CD4-positive, CD25-positive, alpha-beta regulatory T cell (primary cell): ENCODE data around the gene HSBP1. TPM values are rescaled to one million over a fixed set of nuclear protein-coding genes. Genes with fewer than 3 reads are reported as not detected.

Experiments used
- ATAC-seq, 2 donors: fragments of 150-1000 bp; cut with Tn5 transposase; one replicate each; pipeline ENCODE4 v1.10.0; 2021; ENCODE audit warnings: low read depth in 2 of 2, moderate number of reproducible peaks in 2 of 2, moderate library complexity in 1 of 2
- DNase-seq, 3 donors: peaks; one replicate each; pipeline versions ENCODE4 v3.0.0 to v3.0.0-alpha.2; 2012 to 2022; ENCODE audit warnings: mixed read lengths in 1 of 3
- H3K27ac ChIP-seq: one replicate; pipeline ENCODE4 v1.7.0; 2013; ENCODE audit warnings: mild to moderate bottlenecking, low read length; ENCODE audit not compliant: insufficient read depth, poor library complexity, severe bottlenecking
- H3K27me3 ChIP-seq: one replicate; pipeline ENCODE4 v1.7.0; 2013; ENCODE audit warnings: low read length; ENCODE audit not compliant: control insufficient read depth, insufficient read depth
- H3K36me3 ChIP-seq: one replicate; pipeline ENCODE4 v1.7.0; 2013; ENCODE audit warnings: mild to moderate bottlenecking, low read length, moderate library complexity; ENCODE audit not compliant: control insufficient read depth, insufficient read depth
- H3K4me1 ChIP-seq: 2 replicates; pipeline ENCODE4 v1.7.0; 2013; ENCODE audit warnings: mild to moderate bottlenecking, low read length; ENCODE audit not compliant: insufficient read depth, control insufficient read depth, poor library complexity, severe bottlenecking
- H3K4me3 ChIP-seq: one replicate; pipeline ENCODE4 v1.7.0; 2013; ENCODE audit warnings: low read depth, mild to moderate bottlenecking, low read length, moderate library complexity
- H3K9me3 ChIP-seq, 2 experiments: 1 replicate in 1 of 2; 2 replicates in 1 of 2; pipeline ENCODE4 v1.7.0; 2013; ENCODE audit warnings: low read length in 2 of 2, mild to moderate bottlenecking in 1 of 2, moderate library complexity in 1 of 2; ENCODE audit not compliant: control insufficient read depth in 2 of 2
- H3K27ac Mint-ChIP-seq, 3 donors: one replicate each; pipeline ENCODE4 v1.8.0; 2020 to 2022; ENCODE audit warnings: mild to moderate bottlenecking in 3 of 3, mixed read lengths in 3 of 3, moderate library complexity in 2 of 3
- H3K27me3 Mint-ChIP-seq: one replicate; pipeline ENCODE4 v1.8.0; 2022; ENCODE audit warnings: mild to moderate bottlenecking, mixed read lengths
- H3K36me3 Mint-ChIP-seq: one replicate; pipeline ENCODE4 v1.8.0; 2020; ENCODE audit warnings: mixed read lengths
- H3K4me1 Mint-ChIP-seq, 4 donors: one replicate each; pipeline ENCODE4 v1.8.0; 2020 to 2022; ENCODE audit warnings: mixed read lengths in 4 of 4, mild to moderate bottlenecking in 1 of 4
- H3K4me3 Mint-ChIP-seq, 4 donors: one replicate each; pipeline ENCODE4 v1.8.0; 2020 to 2022; ENCODE audit warnings: mild to moderate bottlenecking in 4 of 4, mixed read lengths in 4 of 4, moderate library complexity in 3 of 4
- H3K9me3 Mint-ChIP-seq, 7 donors: one replicate each; pipeline ENCODE4 v1.8.0; 2020 to 2022; ENCODE audit warnings: mixed read lengths in 7 of 7, mild to moderate bottlenecking in 3 of 7, moderate library complexity in 2 of 7
- polyA plus RNA-seq, 4 donors: library from polyadenylated mRNA; unstranded; fragments of 300-500 nt; fragmentation: Illumina TruSeq; gene quantifications; one replicate each; pipeline ENCODE4 v1.2.3, GENCODE V29; 2021
- total RNA-seq: library from RNA; stranded (reverse); gene quantifications from one replicate; pipeline ENCODE4 v1.2.3, GENCODE V29; 2022

Gene HSBP1
- total and polyA plus RNA-seq, 5 donors from 2014 or later: 25.1 to 53.0 (median 36.3) TPM

DNA sequence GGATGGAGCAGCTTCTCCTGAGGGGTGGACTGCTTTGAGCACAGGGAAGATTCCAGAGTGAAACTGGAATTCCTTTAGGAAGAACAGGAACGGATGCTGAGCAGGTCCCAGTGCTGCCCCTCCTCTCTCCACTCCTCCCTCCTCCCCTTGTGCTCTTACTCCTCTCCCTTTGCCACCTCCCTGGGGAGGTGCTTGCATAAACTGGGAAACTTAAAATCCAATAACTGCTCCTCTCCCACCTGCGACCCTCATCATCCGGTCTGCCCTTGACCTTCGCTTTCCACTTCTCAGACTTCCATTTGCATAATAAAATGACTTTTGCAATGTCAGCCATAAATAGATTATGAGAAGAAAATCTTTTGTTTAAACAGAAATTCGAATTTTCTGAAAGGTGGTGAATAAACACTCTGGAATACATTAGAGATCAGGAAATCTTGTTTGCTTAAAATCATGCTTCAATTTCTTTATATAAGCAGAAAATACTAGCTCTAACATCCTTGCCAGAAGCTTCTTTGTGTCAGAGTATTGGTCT, 23.7 kb downstream of the HSBP1 start:
- Histone ChIP-seq H3K36me3 (no peaks in the 10 kb centered on the region), H3K27ac (no peak overlapping the region), H3K4me3 (no peak overlapping the region), H3K27me3 (peaks cover 2% of the 10 kb centered on the region), H3K4me1 (no peaks in the 10 kb centered on the region), H3K9me3 (no peaks in the 10 kb centered on the region)
- H3K9me3 Mint-ChIP-seq: peaks cover 0 to 3% (median 0%) of the 10 kb centered on the region in 7 donors
- H3K27me3 Mint-ChIP-seq: no peaks in the 10 kb centered on the region
- no peak for ATAC-seq
- DNase-seq: no peak
- H3K4me3 Mint-ChIP-seq: peak overlapping the region in 1 of 4 donors; percentile 16
- H3K36me3 Mint-ChIP-seq: no peaks in the 10 kb centered on the region
- H3K4me1 Mint-ChIP-seq: peaks cover 4 to 16% (median 7%) of the 10 kb centered on the region in 4 donors
- H3K27ac Mint-ChIP-seq: no peak overlapping the region

- no peaks in the 10 kb centered on the region for H3K9me3 ChIP-seq
- DNase-seq (no peak), ATAC-seq (no peak)
- Mint-ChIP-seq H3K4me3 (no peak overlapping the region), H3K4me1 (peaks cover 4 to 17% (median 9%) of the 10 kb centered on the region in 4 donors), H3K27ac (no peak overlapping the region), H3K27me3 (peaks cover 20% of the 10 kb centered on the region), H3K9me3 (peaks cover 0 to 3% (median 0%) of the 10 kb centered on the region in 7 donors), H3K36me3 (no peaks in the 10 kb centered on the region)
- no peaks in the 10 kb centered on the region for H3K4me1 ChIP-seq
- H3K36me3 ChIP-seq: no peaks in the 10 kb centered on the region
- H3K27me3 ChIP-seq: peaks cover 6% of the 10 kb centered on the region
- no peak overlapping the region for H3K27ac ChIP-seq
- no peak overlapping the region for H3K4me3 ChIP-seq
Measured at GRCh38 chr16:83833921-83834320, 26.1 kb downstream of the HSBP1 start.

DNA sequence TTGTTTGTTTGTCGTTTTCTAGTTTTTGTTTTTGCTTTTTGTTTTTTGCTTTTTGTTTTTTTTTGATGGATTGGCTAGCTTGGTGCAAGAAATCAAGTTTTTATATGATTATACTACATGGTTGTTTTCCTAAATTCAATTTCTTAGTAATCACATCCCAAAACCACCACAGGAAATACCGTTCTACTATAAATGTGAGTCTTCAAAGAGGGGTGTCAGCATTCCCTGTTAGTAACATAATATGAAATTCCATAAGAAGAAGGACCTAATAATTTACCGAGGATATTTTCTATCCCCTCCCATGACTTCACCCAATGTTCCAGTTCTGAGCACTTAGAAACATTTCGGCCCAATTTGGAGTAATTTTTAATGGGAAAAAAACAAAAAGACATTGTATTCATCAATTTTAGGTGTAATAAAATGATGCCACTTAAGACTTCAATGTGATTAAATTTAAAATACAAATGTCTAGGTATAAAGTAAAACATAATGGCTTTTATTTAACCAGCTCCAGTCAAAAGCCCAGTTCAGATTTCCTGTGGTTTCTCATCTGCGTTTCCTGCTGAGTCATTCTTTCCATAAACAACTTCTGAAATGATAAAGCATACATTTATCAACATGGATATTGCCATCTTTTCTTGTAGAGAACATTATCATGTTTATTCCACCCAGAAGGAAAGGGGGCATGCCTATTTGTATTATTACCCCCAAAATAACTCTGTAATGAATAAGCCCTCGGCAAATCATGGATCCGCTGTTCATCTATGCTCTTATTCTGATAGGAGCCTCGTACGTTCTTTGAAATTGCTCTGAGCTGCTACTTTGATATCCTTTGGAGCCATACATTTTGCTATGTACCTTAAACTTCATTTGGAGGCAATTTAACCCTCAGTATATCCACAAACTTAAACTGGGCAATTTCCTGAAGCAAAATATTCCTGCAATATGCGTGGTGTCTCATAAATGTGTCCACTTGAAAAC, 28.1 kb downstream of the HSBP1 start:
- Mint-ChIP-seq H3K27ac (peak overlapping the region in 1 of 3 donors; percentile 40), H3K4me3 (no peak overlapping the region), H3K27me3 (peaks cover 20% of the 10 kb centered on the region), H3K9me3 (peaks cover 0 to 2% (median 0%) of the 10 kb centered on the region in 7 donors), H3K4me1 (peaks cover 4 to 17% (median 9%) of the 10 kb centered on the region in 4 donors), H3K36me3 (no peaks in the 10 kb centered on the region)
- no peaks in the 10 kb centered on the region for H3K36me3 ChIP-seq
- no peaks in the 10 kb centered on the region for H3K4me1 ChIP-seq
- H3K27ac ChIP-seq: no peak overlapping the region
- peaks cover 6% of the 10 kb centered on the region for H3K27me3 ChIP-seq
- DNase-seq: peak in 1 of 3 donors; percentile 55
- H3K9me3 ChIP-seq: no peaks in the 10 kb centered on the region
- no peak for ATAC-seq
- peak overlapping the region; percentile 26 for H3K4me3 ChIP-seq

DNA sequence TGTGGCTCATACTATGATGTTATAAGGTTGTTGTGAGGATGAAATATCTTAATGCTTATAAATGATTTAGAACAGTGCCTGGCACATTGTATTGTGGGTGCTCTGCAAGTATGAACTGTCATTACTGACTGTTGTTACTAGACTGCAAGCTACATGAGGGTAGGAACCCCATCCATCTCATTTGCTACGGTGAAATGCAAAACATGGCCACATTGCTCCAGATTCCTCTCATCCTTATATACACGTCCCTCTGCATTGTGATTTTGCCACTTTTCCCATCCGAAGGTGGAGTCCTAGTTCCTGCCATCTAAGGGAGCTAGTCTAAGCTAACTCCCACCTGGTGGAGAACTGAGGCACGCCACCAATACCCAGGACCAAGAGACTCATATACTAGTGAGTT, 29.8 kb downstream of the HSBP1 start:
- ATAC-seq: no peak
- H3K27ac Mint-ChIP-seq: no peak overlapping the region
- no peaks in the 10 kb centered on the region for H3K4me1 ChIP-seq
- no peaks in the 10 kb centered on the region for H3K9me3 ChIP-seq
- DNase-seq: no peak
- peaks cover 6% of the 10 kb centered on the region for H3K27me3 ChIP-seq
- no peaks in the 10 kb centered on the region for H3K36me3 ChIP-seq
- H3K27ac ChIP-seq: no peak overlapping the region
- H3K4me1 Mint-ChIP-seq: peaks cover 4 to 17% (median 9%) of the 10 kb centered on the region in 4 donors
- peaks cover 0 to 2% (median 0%) of the 10 kb centered on the region in 7 donors for H3K9me3 Mint-ChIP-seq
- H3K4me3 Mint-ChIP-seq: no peak overlapping the region
- H3K36me3 Mint-ChIP-seq: no peaks in the 10 kb centered on the region
- peaks cover 28% of the 10 kb centered on the region for H3K27me3 Mint-ChIP-seq
- H3K4me3 ChIP-seq: no peak overlapping the region

- Histone ChIP-seq H3K27ac (no peak overlapping the region), H3K27me3 (peaks cover 6% of the 10 kb centered on the region), H3K4me1 (no peaks in the 10 kb centered on the region), H3K36me3 (no peaks in the 10 kb centered on the region), H3K4me3 (no peak overlapping the region), H3K9me3 (no peaks in the 10 kb centered on the region)
- Mint-ChIP-seq H3K27ac (no peak overlapping the region), H3K9me3 (peaks cover 0 to 2% (median 0%) of the 10 kb centered on the region in 7 donors), H3K4me3 (no peak overlapping the region), H3K36me3 (no peaks in the 10 kb centered on the region), H3K27me3 (peaks cover 31% of the 10 kb centered on the region), H3K4me1 (peaks cover 4 to 17% (median 9%) of the 10 kb centered on the region in 4 donors)
- no peak for ATAC-seq
- DNase-seq: no peak
Measured at GRCh38 chr16:83838151-83838550, 30.4 kb downstream of the HSBP1 start.

- no peaks in the 10 kb centered on the region for H3K4me1 ChIP-seq
- Mint-ChIP-seq H3K36me3 (no peaks in the 10 kb centered on the region), H3K4me3 (no peak overlapping the region), H3K9me3 (peaks cover 0 to 2% (median 0%) of the 10 kb centered on the region in 7 donors), H3K27ac (no peak overlapping the region), H3K27me3 (peaks cover 42% of the 10 kb centered on the region), H3K4me1 (peaks cover 4 to 17% (median 9%) of the 10 kb centered on the region in 4 donors)
- peaks cover 6% of the 10 kb centered on the region for H3K27me3 ChIP-seq
- H3K4me3 ChIP-seq: no peak overlapping the region
- no peak overlapping the region for H3K27ac ChIP-seq
- H3K9me3 ChIP-seq: no peaks in the 10 kb centered on the region
- no peaks in the 10 kb centered on the region for H3K36me3 ChIP-seq
- ATAC-seq: no peak
- DNase-seq: no peak
Measured at GRCh38 chr16:83839561-83839960, 31.8 kb downstream of the HSBP1 start.

- Mint-ChIP-seq H3K9me3 (peaks cover 0 to 2% (median 0%) of the 10 kb centered on the region in 7 donors), H3K36me3 (no peaks in the 10 kb centered on the region)
- no peak overlapping the region for H3K27ac ChIP-seq
Measured at GRCh38 chr16:83840060-83840617, 32.4 kb downstream of the HSBP1 start.

More at GRCh38 chr16:83840060-83840617, 32.4 kb downstream of the HSBP1 start:
- H3K4me3 Mint-ChIP-seq: no peak overlapping the region
- H3K4me1 Mint-ChIP-seq: peaks cover 4 to 14% (median 9%) of the 10 kb centered on the region in 4 donors
- no peaks in the 10 kb centered on the region for H3K9me3 ChIP-seq
- H3K27me3 ChIP-seq: peaks cover 6% of the 10 kb centered on the region
- H3K27me3 Mint-ChIP-seq: peaks cover 42% of the 10 kb centered on the region
- ATAC-seq (no peak), DNase-seq (no peak)
- no peak overlapping the region for H3K27ac Mint-ChIP-seq
- H3K4me1 ChIP-seq: no peaks in the 10 kb centered on the region
- no peak overlapping the region for H3K4me3 ChIP-seq
- no peaks in the 10 kb centered on the region for H3K36me3 ChIP-seq
